Measurements from ENCODE around the gene AGPAT4.

DNA sequence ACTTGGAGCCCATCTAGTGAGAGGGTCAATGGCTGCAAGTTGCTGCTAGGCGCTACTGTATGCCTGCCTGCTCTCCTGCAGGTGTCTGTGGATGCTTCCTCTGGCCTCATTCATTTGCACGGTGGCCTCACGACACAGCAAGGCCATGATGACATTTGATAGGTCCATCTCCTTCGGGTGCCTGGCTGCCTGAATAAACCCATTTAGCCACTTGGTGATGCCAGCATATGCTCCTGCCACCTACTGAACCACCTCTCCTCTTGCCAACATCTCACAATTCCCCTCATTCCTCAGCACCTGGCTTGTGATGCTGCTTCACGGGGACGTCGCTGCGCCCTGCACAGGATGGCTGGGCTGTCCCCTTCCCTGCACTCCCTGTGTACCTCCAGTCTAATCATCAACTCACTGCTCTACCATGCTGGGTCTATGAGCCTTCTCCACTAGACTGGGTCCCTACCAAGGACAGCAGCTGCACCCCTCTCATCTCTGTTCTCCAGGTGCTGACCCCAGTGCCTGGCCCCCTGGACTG lies 51.1 kb downstream of the AGPAT4 start:
- TF ChIP-seq CTCF (conservative IDR thresholded peaks at IDR 0.05; ENCODE audit: low read depth, low read length), result no peak
- TF ChIP-seq EZH2 (IDR thresholded peaks at IDR 0.05; ENCODE audit: borderline replicate concordance, low read depth, low read length, poor library complexity, severe bottlenecking), result no peak

Measured in A673 (cell line).